HCT116 (cell line): ENCODE results near the gene KSR2. TPM values are rescaled to one million over a fixed set of nuclear protein-coding genes. Genes with fewer than 3 reads are reported as not detected.
"Not testable (repeated sequence)": the region's sequence is repeated elsewhere in the genome, so short reads cannot be mapped to it uniquely, and the experiment has no call there.

Experiments
- ATAC-seq: fragments of 200-7000 bp; cut with Tn5 transposase; 2 replicates; pipeline ENCODE4 v1.9.1; 2020; ENCODE audit warnings: mild to moderate bottlenecking, moderate library complexity
- BruUV-seq: library from RNA; stranded (reverse); fragments of 400-500 nt; replicated peaks from 2 replicates; lab custom pipeline; 2021; lab: Mats Ljungman, UMichigan
- CTCF ChIA-PET: fragments of 300-600 bp; sonication (Branson Sonifier 250); formaldehyde crosslinking; loops from one replicate; lab custom pipeline; 2021; ENCODE audit warnings: antibody characterized with exemption; lab: Charles Lee
- POLR2A ChIA-PET: fragments of 300-600, 350-600 bp; sonication (Branson Sonifier 250); formaldehyde crosslinking; loops from one replicate; lab custom pipeline; 2021; ENCODE audit warnings: antibody characterized with exemption; lab: Charles Lee
- RAD21 ChIA-PET, 2 experiments: fragments of 300-600 bp; sonication (Branson Sonifier 250); formaldehyde crosslinking; loops; one replicate each; lab custom pipeline; 2023; ENCODE audit warnings: low total read pairs in 2 of 2; ENCODE audit not compliant: uncharacterized antibody in 2 of 2, unreplicated experiment in 2 of 2, low non-redundant PET in 1 of 2; lab: Charles Lee
- DNase-seq: peaks from one replicate; pipeline ENCODE4 v3.0.0-alpha.2; 2010; ENCODE audit warnings: low read depth, low spot score
- H2AFZ ChIP-seq: fragments of 200-600 bp; shearing (Covaris generic), sonication (generic); 2 replicates; pipeline ENCODE4 v1.6.1; 2017; ENCODE audit warnings: low read depth, mixed run types, mixed read lengths, antibody characterized with exemption, low read length; ENCODE audit not compliant: poor library complexity, severe bottlenecking
- H3K27ac ChIP-seq: 2 replicates; pipeline ENCODE4 v1.5.1; 2012; ENCODE audit warnings: low read depth, low read length
- H3K27me3 ChIP-seq: fragments of 200-600 bp; sonication (generic); 2 replicates; pipeline ENCODE4 v1.6.1; 2016; ENCODE audit warnings: mixed run types, low read length, mixed read lengths; ENCODE audit not compliant: insufficient read depth
- H3K36me3 ChIP-seq, 2 experiments: fragments of 200-500 bp in 1 of 2; fragments of 200-600 bp in 1 of 2; sonication (Bioruptor generic) in 1 of 2; sonication (generic) in 1 of 2; 2 replicates each; pipeline versions ENCODE4 v1.5.1 to v1.6.1; 2014 to 2016; ENCODE audit warnings: low read length in 2 of 2, inconsistent platforms in 1 of 2, mixed read lengths in 1 of 2, mixed run types in 1 of 2; ENCODE audit not compliant: insufficient read depth in 2 of 2, control insufficient read depth in 1 of 2
- H3K4me1 ChIP-seq, 2 experiments: fragments of 200-600 bp in 1 of 2; sonication (generic) in 1 of 2; 2 replicates each; pipeline versions ENCODE4 v1.5.1 to v1.6.1; 2012 to 2017; ENCODE audit warnings: low read length in 2 of 2, inconsistent platforms in 1 of 2, mild to moderate bottlenecking in 1 of 2, mixed read lengths in 1 of 2, mixed run types in 1 of 2, moderate library complexity in 1 of 2; ENCODE audit not compliant: insufficient read depth in 2 of 2, control insufficient read depth in 1 of 2
- H3K4me2 ChIP-seq: fragments of 200-600 bp; sonication (generic); 2 replicates; pipeline ENCODE4 v1.6.1; 2017; ENCODE audit warnings: mixed run types, low read length, mixed read lengths
- H3K4me3 ChIP-seq, 2 experiments: fragments of 200-600 bp in 1 of 2; sonication (generic) in 1 of 2; replicated peaks in 1 of 2; 2 replicates each; pipeline ENCODE4 v1.5.1; 2011 to 2016; ENCODE audit warnings: low read length in 2 of 2, control low read depth in 1 of 2, low read depth in 1 of 2, mild to moderate bottlenecking in 1 of 2, mixed read lengths in 1 of 2, mixed run types in 1 of 2
- H3K79me2 ChIP-seq: fragments of 200-600 bp; sonication (generic); 2 replicates; pipeline ENCODE4 v1.6.1; 2017; ENCODE audit warnings: mild to moderate bottlenecking, mixed run types, low read length, moderate library complexity, mixed read lengths; ENCODE audit not compliant: insufficient read depth
- H3K9ac ChIP-seq: fragments of 200-600 bp; sonication (generic); 2 replicates; pipeline ENCODE4 v1.6.1; 2016; ENCODE audit warnings: low read length, mixed read lengths
- H3K9me2 ChIP-seq: fragments of 200-600 bp; sonication (generic), shearing (Covaris generic); 2 replicates; pipeline ENCODE4 v1.6.1; 2017; ENCODE audit warnings: mixed run types, mild to moderate bottlenecking, moderate library complexity; ENCODE audit not compliant: insufficient read depth
- H3K9me3 ChIP-seq, 2 experiments: fragments of 200-500 bp in 1 of 2; fragments of 200-600 bp in 1 of 2; sonication (Bioruptor generic) in 1 of 2; sonication (generic) in 1 of 2; 2 replicates each; pipeline ENCODE4 v1.6.1; 2014 to 2017; ENCODE audit warnings: low read length in 2 of 2, mixed read lengths in 2 of 2, inconsistent platforms in 1 of 2, low read depth in 1 of 2, mild to moderate bottlenecking in 1 of 2, mixed run types in 1 of 2, moderate library complexity in 1 of 2; ENCODE audit not compliant: control insufficient read depth in 1 of 2, insufficient read depth in 1 of 2
- H4K20me1 ChIP-seq: fragments of 200-600 bp; sonication (generic), shearing (Covaris generic); 2 replicates; pipeline ENCODE4 v1.6.1; 2017; ENCODE audit warnings: mixed run types, mild to moderate bottlenecking, moderate library complexity; ENCODE audit not compliant: insufficient read depth
- ELF1 ChIP-seq: IDR thresholded peaks from 2 replicates; pipeline ENCODE4 v1.6.1; 2012; ENCODE audit warnings: low read depth, borderline replicate concordance
- EZH2phosphoT487 ChIP-seq: fragments of 200-600 bp; IDR thresholded peaks from 2 replicates; pipeline ENCODE4 v1.6.1; 2018; ENCODE audit warnings: antibody characterized with exemption, borderline replicate concordance
- RAD21 ChIP-seq: IDR thresholded peaks from 2 replicates; pipeline ENCODE4 v1.6.1; 2012; ENCODE audit warnings: low read depth, mild to moderate bottlenecking
- SRF ChIP-seq: IDR thresholded peaks from 2 replicates; pipeline ENCODE4 v1.6.1; 2012; ENCODE audit warnings: low read depth
- intact Hi-C: fragments of 100-400 bp; cut with micrococcal nuclease; formaldehyde crosslinking; loops from 2 replicates; pipeline ENCODE4 v1.10.0; 2022
- total RNA-seq: library from RNA; stranded (reverse); gene quantifications from one replicate; pipeline ENCODE4 v1.2.1, GENCODE V29; 2021; ENCODE audit not compliant: unreplicated experiment
- TF ChIP-seq, protein P1 (sequence below), 3 experiments: fragments of 200-600 bp in 1 of 3; sonication (generic) in 1 of 3; IDR thresholded peaks in 2 of 3; conservative IDR thresholded peaks in 1 of 3; 2 replicates each; pipeline ENCODE4 v1.5.1; 2012 to 2017; ENCODE audit warnings: low read depth in 2 of 3, low read length in 2 of 3, antibody characterized with exemption in 1 of 3, borderline replicate concordance in 1 of 3, control low read depth in 1 of 3, mild to moderate bottlenecking in 1 of 3, mixed read lengths in 1 of 3, mixed run types in 1 of 3, moderate library complexity in 1 of 3; ENCODE audit not compliant: insufficient read depth in 1 of 3

The KSR2 gene
- total RNA-seq, 1 experiment from 2014 or later: 10.1 TPM

DNA sequence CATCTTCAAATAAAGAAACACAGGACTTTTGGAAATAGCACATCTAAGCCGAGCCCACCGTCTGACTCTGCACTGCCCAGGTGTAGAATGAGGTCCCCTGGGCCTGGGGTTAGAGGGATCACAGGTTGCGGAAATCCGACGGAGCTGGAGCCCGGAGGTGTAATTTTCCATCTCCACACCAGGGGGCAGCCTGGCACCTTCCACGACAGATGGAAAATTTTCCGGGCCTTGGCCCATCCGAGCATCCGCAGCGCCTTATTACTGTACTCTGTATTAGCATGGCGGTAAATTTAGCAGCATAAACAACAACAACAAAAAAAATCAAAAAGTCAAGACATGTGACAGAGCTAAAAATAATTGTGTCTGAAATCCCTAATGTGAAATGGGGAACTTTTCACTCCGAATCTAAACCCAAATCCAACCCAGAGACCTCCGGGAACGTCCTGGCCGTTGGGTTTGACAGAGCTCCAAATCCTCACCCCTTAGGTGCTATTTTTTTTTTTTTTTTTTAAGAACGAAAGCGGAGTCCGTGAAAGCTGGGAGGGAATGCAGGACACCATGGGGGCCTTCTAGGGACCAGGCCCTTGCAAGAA is 93.9 kb downstream of the KSR2 start:
- H4K20me1 ChIP-seq: no peaks in the 10 kb centered on the region
- no peaks in the 10 kb centered on the region for H3K36me3 ChIP-seq
- H2AFZ ChIP-seq: no peak overlapping the region
- H3K9me2 ChIP-seq: no peaks in the 10 kb centered on the region
- BruUV-seq: no TSS peak
- intact Hi-C loops: loop anchor here (1.0 to 10.0 kb wide), 3 partner anchors 159 to 502 kb away; partner anchors contain the start of genes PEBP1 and SUDS3
- H3K79me2 ChIP-seq: no peaks in the 10 kb centered on the region
- DNase-seq (peak; percentile 57), ATAC-seq (peak; percentile 84)
- H3K27ac ChIP-seq: no peak overlapping the region
- TF ChIP-seq, protein P1, sequence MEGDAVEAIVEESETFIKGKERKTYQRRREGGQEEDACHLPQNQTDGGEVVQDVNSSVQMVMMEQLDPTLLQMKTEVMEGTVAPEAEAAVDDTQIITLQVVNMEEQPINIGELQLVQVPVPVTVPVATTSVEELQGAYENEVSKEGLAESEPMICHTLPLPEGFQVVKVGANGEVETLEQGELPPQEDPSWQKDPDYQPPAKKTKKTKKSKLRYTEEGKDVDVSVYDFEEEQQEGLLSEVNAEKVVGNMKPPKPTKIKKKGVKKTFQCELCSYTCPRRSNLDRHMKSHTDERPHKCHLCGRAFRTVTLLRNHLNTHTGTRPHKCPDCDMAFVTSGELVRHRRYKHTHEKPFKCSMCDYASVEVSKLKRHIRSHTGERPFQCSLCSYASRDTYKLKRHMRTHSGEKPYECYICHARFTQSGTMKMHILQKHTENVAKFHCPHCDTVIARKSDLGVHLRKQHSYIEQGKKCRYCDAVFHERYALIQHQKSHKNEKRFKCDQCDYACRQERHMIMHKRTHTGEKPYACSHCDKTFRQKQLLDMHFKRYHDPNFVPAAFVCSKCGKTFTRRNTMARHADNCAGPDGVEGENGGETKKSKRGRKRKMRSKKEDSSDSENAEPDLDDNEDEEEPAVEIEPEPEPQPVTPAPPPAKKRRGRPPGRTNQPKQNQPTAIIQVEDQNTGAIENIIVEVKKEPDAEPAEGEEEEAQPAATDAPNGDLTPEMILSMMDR (IDR thresholded peaks at IDR 0.05 in 2 of 3, conservative IDR thresholded peaks at IDR 0.05 in 1 of 3; ENCODE audit: borderline replicate concordance in 1 of 3, insufficient read depth in 1 of 3, low read depth in 2 of 3, low read length in 2 of 3): peak; percentile 84 to 92 (median 84)
- TF ChIP-seq RAD21: peak; percentile 98
- TF ChIP-seq EZH2phosphoT487: no peak
- TF ChIP-seq ELF1: no peak
- TF ChIP-seq SRF: no peak
- no peak overlapping the region for H3K4me3 ChIP-seq
- no peak overlapping the region for H3K9ac ChIP-seq
- H3K4me2 ChIP-seq: no peak overlapping the region
- H3K4me1 ChIP-seq: peaks cover 7 to 25% of the 10 kb centered on the region in 2 experiments; a peak in 3 of 4 replicates
- ChIA-PET POLR2A (interaction anchor here (1.4 kb wide), 1 partner anchor 158 kb away, joined by 4 read pairs; no protein-coding TSS in a partner anchor), RAD21 (interaction anchor here (0.6 to 3.0 kb wide), 3 partner anchors 111 to 160 kb away, joined by 3 to 15 read pairs (median 13); no protein-coding TSS in a partner anchor), CTCF (interaction anchor here (0.6 to 3.4 kb wide), 16 partner anchors 9 to 501 kb away, joined by 3 to 62 read pairs (median 4); partner anchors contain the start of gene SUDS3)
- H3K27me3 ChIP-seq: no peaks in the 10 kb centered on the region
- H3K9me3 ChIP-seq: no peaks in the 10 kb centered on the region

GRCh38 chr12:117874198-117874597 is 94.6 kb downstream of the KSR2 start:
- DNase-seq, ATAC-seq, H4K20me1 ChIP-seq, H3K9me2 ChIP-seq, H3K9ac ChIP-seq, H3K36me3 ChIP-seq, POLR2A ChIA-PET, H3K9me3 ChIP-seq, H3K27ac ChIP-seq, H3K4me2 ChIP-seq, H2AFZ ChIP-seq, H3K79me2 ChIP-seq, H3K27me3 ChIP-seq, H3K4me3 ChIP-seq, BruUV-seq: not testable (repeated sequence)
- RAD21 ChIA-PET: interaction anchor here (0.6 to 3.0 kb wide), 3 partner anchors 112 to 161 kb away, joined by 3 to 15 read pairs (median 13); no protein-coding TSS in a partner anchor
- intact Hi-C loops: loop anchor here (10.0 kb wide), 1 partner anchor 261 kb away; the partner anchor contains the start of gene PEBP1
- CTCF ChIA-PET: interaction anchor here (0.6 to 3.4 kb wide), 14 partner anchors 9 to 502 kb away, joined by 3 to 62 read pairs (median 4); partner anchors contain the start of gene SUDS3
- peaks cover 7 to 25% of the 10 kb centered on the region in 2 experiments; a peak in 3 of 4 replicates for H3K4me1 ChIP-seq
